ENCODE results near the gene FAR2. TPM values are rescaled to one million over a fixed set of nuclear protein-coding genes. Genes with fewer than 3 reads are reported as not detected.
"Not testable (repeated sequence)": the region's sequence is repeated elsewhere in the genome, so short reads cannot be mapped to it uniquely, and the experiment has no call there.

Gene FAR2
- total RNA-seq, 1 experiment from 2014 or later = 16.2 TPM

- Histone ChIP-seq H3K36me3 (replicated peaks; ENCODE audit: control insufficient read depth, insufficient read depth, low read length) (no peaks in the 10 kb centered on the region), H3K4me3 (ENCODE audit: insufficient read depth, low read depth, low read length) (no peak overlapping the region), H3K27me3 (ENCODE audit: control insufficient read depth, insufficient read depth, low read length) (no peaks in the 10 kb centered on the region)
- DNase-seq = no peak
Observed at GRCh38 chr12:29282031-29282816, 133.1 kb downstream of the FAR2 start.

DNA sequence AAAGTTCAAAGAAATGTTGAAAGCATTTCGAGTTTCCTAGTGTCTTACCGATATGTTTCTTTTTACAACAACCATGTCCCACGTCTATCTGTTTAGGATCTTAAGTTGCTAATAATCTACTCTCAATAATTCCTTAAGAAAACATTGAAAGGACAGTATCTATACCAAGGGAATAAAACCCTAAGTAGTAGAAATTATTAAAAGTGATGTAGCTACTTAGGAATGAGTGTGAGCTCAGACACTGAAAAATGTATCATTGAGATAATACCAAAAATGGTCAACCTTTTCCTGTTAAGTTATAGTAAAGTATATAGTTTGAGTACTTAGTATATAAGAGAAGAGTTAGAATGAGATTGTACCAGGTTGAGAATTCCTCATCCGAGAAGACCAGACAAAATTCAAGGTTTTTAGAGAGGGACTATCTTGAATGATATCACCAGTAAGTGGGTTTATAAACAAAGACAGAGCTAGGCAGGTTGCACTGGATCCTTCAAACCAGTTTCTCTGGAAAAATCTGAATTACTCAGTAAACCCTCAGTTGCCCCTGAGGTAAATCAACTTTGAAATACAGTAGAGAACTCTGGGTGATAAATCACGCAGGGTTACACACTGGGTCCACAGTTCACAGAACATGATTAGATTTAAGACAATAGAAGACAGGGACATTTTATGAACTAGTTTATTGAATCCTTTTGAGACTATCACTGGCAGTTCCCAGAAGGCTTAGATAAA lies 135.1 kb downstream of the FAR2 start:
- H3K4me3 ChIP-seq (ENCODE audit: insufficient read depth, low read depth, low read length) = no peak overlapping the region
- no peak for DNase-seq
- H3K27me3 ChIP-seq (ENCODE audit: control insufficient read depth, insufficient read depth, low read length) = no peaks in the 10 kb centered on the region
- no peaks in the 10 kb centered on the region for H3K36me3 ChIP-seq (replicated peaks; ENCODE audit: control insufficient read depth, insufficient read depth, low read length)

- H3K27me3 ChIP-seq (ENCODE audit: control insufficient read depth, insufficient read depth, low read length) = no peaks in the 10 kb centered on the region
- no peak overlapping the region for H3K4me3 ChIP-seq (ENCODE audit: insufficient read depth, low read depth, low read length)
- no peaks in the 10 kb centered on the region for H3K36me3 ChIP-seq (replicated peaks; ENCODE audit: control insufficient read depth, insufficient read depth, low read length)
- DNase-seq = no peak
Observed at GRCh38 chr12:29286081-29286790, 137.2 kb downstream of the FAR2 start.

GRCh38 chr12:29287622-29288021 lies 138.5 kb downstream of the FAR2 start:
- H3K27me3 ChIP-seq (ENCODE audit: control insufficient read depth, insufficient read depth, low read length) = no peaks in the 10 kb centered on the region
- DNase-seq = peak; percentile 17
- no peaks in the 10 kb centered on the region for H3K36me3 ChIP-seq (replicated peaks; ENCODE audit: control insufficient read depth, insufficient read depth, low read length)
- H3K4me3 ChIP-seq (ENCODE audit: insufficient read depth, low read depth, low read length) = no peak overlapping the region

DNA sequence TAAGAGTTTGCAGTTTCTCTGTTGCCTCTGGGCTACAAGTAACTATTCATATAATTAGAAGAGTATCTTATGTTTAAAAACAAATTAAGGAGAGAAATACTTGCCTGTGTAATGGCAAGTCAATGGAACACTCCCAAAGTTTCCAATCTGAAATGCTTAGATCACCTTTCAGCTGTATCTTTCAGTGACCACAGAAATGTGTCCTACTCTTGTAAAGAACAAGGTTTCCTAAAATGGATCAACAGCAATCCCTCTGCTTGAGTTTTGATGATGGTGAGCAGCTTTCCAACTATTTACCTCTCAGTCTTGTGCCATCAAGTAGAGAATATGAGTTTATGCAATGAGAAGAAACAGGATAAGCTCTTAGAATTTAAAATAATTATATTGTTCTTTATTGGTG lies 139.0 kb downstream of the FAR2 start:
- Histone ChIP-seq H3K36me3 (replicated peaks; ENCODE audit: control insufficient read depth, insufficient read depth, low read length) (no peaks in the 10 kb centered on the region), H3K4me3 (ENCODE audit: insufficient read depth, low read depth, low read length) (no peak overlapping the region)
- no peak for DNase-seq

GRCh38 chr12:29290475-29290874 lies 141.4 kb downstream of the FAR2 start:
- DNase-seq; H3K4me3 ChIP-seq (ENCODE audit: insufficient read depth, low read depth, low read length): not testable (repeated sequence)

More for the DNA sequence above, 139.0 kb downstream of the FAR2 start:
- no peaks in the 10 kb centered on the region for H3K27me3 ChIP-seq (ENCODE audit: control insufficient read depth, insufficient read depth, low read length)

GRCh38 chr12:29291226-29291625 lies 142.1 kb downstream of the FAR2 start:
- no peaks in the 10 kb centered on the region for H3K36me3 ChIP-seq (replicated peaks; ENCODE audit: control insufficient read depth, insufficient read depth, low read length)
- H3K4me3 ChIP-seq (ENCODE audit: insufficient read depth, low read depth, low read length) = no peak overlapping the region
- no peak for DNase-seq
- H3K27me3 ChIP-seq (ENCODE audit: control insufficient read depth, insufficient read depth, low read length) = no peaks in the 10 kb centered on the region

More at GRCh38 chr12:29290475-29290874, 141.4 kb downstream of the FAR2 start:
- not testable (repeated sequence) for H3K36me3 ChIP-seq (replicated peaks; ENCODE audit: control insufficient read depth, insufficient read depth, low read length); H3K27me3 ChIP-seq (ENCODE audit: control insufficient read depth, insufficient read depth, low read length)

- Histone ChIP-seq H3K36me3 (replicated peaks; ENCODE audit: control insufficient read depth, insufficient read depth, low read length) (no peaks in the 10 kb centered on the region), H3K4me3 (ENCODE audit: insufficient read depth, low read depth, low read length) (no peak overlapping the region), H3K27me3 (ENCODE audit: control insufficient read depth, insufficient read depth, low read length) (no peaks in the 10 kb centered on the region)
- DNase-seq = no peak
Observed at GRCh38 chr12:29299633-29300032, 150.6 kb downstream of the FAR2 start.

DNA sequence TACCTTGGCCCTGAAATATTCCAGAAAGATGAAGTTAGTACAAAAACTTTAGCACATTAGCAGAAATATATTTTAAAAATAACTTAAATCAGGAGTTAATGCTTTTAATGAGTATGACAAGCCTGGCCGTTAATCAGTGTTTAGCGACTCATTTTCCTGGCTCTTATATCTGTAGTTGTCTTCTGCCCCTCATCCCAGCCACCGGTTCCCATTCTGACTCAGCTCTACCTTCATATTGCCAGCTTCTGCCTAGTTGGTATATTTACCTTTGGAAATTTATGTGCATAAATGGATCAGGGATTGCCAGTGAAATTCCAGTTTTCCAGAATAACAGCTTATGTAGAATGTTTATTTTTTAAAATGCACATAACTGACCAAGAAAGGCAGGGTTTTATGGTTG lies 152.0 kb downstream of the FAR2 start:
- Histone ChIP-seq H3K36me3 (replicated peaks; ENCODE audit: control insufficient read depth, insufficient read depth, low read length) (no peaks in the 10 kb centered on the region), H3K4me3 (ENCODE audit: insufficient read depth, low read depth, low read length) (no peak overlapping the region), H3K27me3 (ENCODE audit: control insufficient read depth, insufficient read depth, low read length) (no peaks in the 10 kb centered on the region)
- DNase-seq = no peak

DNA sequence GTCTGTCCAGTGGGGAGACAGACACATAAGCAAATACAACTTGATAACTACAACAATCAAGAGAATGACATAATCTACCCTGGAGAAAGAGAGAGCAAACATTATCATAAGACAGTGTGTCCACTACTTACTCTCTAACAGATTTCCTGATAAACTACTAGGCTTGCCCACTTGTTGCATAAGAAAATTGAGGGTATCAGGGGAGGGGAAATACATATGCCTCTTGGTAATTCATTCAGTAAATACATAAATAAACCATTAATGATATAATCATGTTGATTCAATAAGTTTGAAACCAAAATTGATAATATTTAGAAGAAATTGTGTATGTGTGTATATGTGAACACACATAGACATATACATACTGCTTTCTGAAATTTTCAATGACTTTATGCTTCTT lies 155.3 kb downstream of the FAR2 start:
- Histone ChIP-seq H3K27me3 (ENCODE audit: control insufficient read depth, insufficient read depth, low read length) (no peaks in the 10 kb centered on the region), H3K36me3 (replicated peaks; ENCODE audit: control insufficient read depth, insufficient read depth, low read length) (no peaks in the 10 kb centered on the region), H3K4me3 (ENCODE audit: insufficient read depth, low read depth, low read length) (no peak overlapping the region)
- no peak for DNase-seq

GRCh38 chr12:29306266-29306665 lies 157.2 kb downstream of the FAR2 start:
- H3K36me3 ChIP-seq (replicated peaks; ENCODE audit: control insufficient read depth, insufficient read depth, low read length) = no peaks in the 10 kb centered on the region
- no peak overlapping the region for H3K4me3 ChIP-seq (ENCODE audit: insufficient read depth, low read depth, low read length)
- DNase-seq = no peak
- no peaks in the 10 kb centered on the region for H3K27me3 ChIP-seq (ENCODE audit: control insufficient read depth, insufficient read depth, low read length)

DNA sequence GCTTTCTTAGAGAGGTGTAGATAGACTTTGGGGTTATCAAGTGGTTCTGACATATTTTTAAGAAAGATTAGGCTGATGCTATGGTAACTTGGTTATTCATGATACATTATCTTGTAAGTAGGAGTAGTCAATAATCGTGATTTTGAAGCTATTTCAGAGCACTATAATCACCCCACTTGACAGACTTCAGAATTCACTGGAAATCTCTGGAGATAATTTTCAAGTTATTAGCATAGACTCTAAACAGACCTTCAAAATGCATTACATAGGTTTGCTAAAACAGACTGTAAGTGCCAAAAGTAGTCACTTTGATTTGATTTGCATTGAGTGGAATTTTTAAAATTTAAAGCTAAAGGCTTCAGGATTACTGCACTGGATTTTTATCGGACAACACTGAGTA lies 157.6 kb downstream of the FAR2 start:
- H3K36me3 ChIP-seq (replicated peaks; ENCODE audit: control insufficient read depth, insufficient read depth, low read length) = no peaks in the 10 kb centered on the region
- no peak overlapping the region for H3K4me3 ChIP-seq (ENCODE audit: insufficient read depth, low read depth, low read length)
- no peak for DNase-seq
- no peaks in the 10 kb centered on the region for H3K27me3 ChIP-seq (ENCODE audit: control insufficient read depth, insufficient read depth, low read length)

GRCh38 chr12:29309320-29309902 lies 160.3 kb downstream of the FAR2 start:
- DNase-seq = no peak
- Histone ChIP-seq H3K36me3 (replicated peaks; ENCODE audit: control insufficient read depth, insufficient read depth, low read length) (no peaks in the 10 kb centered on the region), H3K27me3 (ENCODE audit: control insufficient read depth, insufficient read depth, low read length) (no peaks in the 10 kb centered on the region), H3K4me3 (ENCODE audit: insufficient read depth, low read depth, low read length) (no peak overlapping the region)

GRCh38 chr12:29310899-29311298 lies 161.8 kb downstream of the FAR2 start:
- H3K36me3 ChIP-seq (replicated peaks; ENCODE audit: control insufficient read depth, insufficient read depth, low read length) = no peaks in the 10 kb centered on the region
- no peak for DNase-seq
- no peak overlapping the region for H3K4me3 ChIP-seq (ENCODE audit: insufficient read depth, low read depth, low read length)
- no peaks in the 10 kb centered on the region for H3K27me3 ChIP-seq (ENCODE audit: control insufficient read depth, insufficient read depth, low read length)
